Activated CD4-positive, alpha-beta T cell treated with anti-CD3 and anti-CD28 coated beads, Interleukin-2, amount 50 U/mL, for 48 hours (primary cell): ENCODE measurements around the gene AKAP6.
"Not testable (repeated sequence)": the region's sequence is repeated elsewhere in the genome, so short reads cannot be mapped to it uniquely, and the experiment has no call there.

Experiments
- DNase-seq, 2 experiments: peaks; one replicate each; pipeline ENCODE4 v3.0.0-alpha.2; 2020

The AKAP6 gene

GRCh38 chr14:32545506-32546210 lies 216.6 kb downstream of the AKAP6 start:
- no peak for DNase-seq

GRCh38 chr14:32546246-32546645 lies 217.1 kb downstream of the AKAP6 start:
- no peak for DNase-seq

DNA sequence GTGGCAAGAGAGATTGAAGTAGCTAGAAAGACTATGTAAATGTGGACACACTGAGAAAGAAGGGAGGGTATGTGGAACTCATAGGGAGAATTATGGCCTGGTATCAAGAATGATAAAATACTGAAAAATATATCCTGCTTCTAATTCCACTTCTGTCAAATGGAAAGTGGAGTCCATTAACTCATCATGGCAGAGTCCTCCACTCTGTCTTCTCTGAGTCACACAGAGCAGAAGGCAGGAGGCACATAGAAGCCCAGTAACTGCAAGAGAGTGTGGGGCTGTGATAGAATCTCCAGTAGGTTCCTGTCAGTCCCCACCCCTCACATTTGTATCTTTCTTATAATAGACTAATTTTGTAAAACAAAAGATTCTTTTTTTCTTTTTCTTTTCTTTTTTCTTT lies 223.7 kb downstream of the AKAP6 start:
- DNase-seq: no peak

- DNase-seq: no peak
Observed at GRCh38 chr14:32559048-32559447, 229.9 kb downstream of the AKAP6 start.

- DNase-seq: no peak
Observed at GRCh38 chr14:32559590-32559989, 230.5 kb downstream of the AKAP6 start.

DNA sequence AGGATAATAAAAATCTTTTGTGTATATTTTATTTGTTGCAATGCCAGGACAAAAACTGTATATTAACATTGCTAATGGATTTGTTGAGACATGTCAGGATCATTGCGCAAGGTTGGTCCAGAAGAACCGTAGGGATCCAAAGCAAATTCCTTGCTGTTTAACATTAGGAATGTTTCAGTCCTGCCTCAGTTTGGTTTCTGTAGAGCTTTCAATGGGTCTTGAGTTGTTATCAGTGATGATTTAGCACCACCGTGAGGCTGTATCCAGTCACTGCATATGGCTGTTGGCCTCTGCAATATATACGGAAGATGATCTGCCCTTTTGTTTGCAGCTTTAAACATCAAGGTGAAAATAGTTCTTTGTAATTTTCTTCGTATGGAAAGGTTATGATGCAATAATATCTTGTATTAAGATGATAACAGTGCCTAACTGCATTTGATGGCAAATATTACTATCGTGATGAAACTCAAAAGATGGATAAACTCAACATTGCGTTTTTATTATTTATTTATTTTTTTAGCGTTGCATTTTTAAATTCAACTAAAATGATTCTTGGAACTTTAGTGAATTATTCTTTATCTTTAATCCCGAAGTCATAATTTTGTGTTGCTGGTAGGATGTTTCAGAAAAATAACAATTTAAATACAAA lies 231.2 kb downstream of the AKAP6 start:
- peak; percentile 7 to 26 for DNase-seq

DNA sequence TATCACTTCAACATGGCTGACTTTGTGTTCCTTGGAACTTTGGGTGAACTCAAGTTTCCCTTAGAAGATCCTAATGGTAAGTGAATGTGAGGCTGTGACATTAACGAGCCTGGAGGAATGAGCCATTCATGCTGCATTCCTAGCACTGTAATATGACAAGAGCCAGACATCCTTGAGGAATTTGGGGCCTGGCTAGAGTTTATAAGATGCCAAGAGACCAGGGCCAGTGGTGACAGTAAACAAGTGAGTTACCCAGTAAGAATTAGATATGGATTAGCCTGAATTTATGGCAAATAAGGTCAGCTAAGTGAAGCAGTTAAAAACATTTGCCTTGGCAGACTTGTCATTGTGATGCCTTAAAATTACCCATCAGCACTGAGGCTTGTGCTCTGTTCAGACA lies 232.4 kb downstream of the AKAP6 start:
- DNase-seq: no peak

DNA sequence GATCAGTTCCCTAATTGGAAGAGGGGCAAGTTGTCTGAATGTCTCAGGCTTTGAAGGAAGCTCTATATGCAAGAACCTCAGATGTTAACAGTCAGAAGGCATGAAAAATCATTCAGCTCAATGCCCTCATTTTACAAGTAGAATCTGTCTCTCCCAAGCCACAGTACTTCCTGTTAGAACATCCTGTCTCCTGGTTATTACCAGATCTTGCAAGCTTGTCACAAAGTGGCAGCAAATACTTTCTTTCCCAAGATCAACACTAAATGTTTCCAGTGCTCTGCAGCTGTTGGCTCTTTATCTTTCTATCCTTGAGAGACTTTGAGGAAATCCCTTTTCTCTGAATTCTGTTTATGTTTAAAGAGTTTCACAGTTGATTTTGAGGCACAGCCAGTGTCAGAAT lies 235.5 kb downstream of the AKAP6 start:
- DNase-seq: no peak

DNA sequence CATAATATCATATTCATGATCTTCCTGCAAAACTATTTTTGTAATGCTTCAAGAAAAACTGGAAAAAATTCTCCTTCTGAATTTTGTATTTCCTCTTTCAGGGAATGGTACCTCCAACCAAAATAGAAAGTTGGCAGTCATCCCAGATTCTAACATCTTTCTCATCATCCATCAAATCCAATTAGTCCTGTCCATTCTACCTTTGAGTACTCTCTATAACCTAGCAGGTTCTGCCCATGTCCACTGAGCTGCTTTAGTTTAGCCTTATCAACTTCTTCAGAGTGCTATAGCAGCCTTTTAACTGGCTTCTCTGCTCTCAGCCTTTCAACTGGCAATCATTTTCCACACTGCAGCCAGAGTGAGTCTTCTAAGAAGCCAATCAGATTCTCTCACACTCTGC lies 236.2 kb downstream of the AKAP6 start:
- DNase-seq: no peak

GRCh38 chr14:32567543-32568384 lies 238.7 kb downstream of the AKAP6 start:
- DNase-seq: no peak

DNA sequence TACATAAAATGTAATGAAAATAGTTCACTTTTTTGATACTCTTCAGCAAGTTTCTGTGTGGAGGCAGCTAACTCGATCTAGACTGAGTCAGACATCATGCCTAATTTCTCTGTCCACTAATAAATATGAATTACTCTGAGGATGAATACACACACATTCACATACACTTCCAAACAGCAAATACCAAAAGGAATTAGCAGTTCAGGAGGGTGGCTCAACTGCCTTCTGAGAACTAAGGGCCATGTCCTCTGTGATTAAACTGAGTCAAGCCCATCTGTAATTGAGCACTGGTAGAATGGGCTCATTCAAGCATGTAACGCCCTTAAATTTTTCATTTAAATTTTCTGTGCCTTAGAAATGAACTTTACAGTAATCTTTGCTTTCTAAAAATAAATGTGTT lies 242.5 kb downstream of the AKAP6 start:
- no peak for DNase-seq

- DNase-seq: no peak
Observed at GRCh38 chr14:32571995-32572866, 243.1 kb downstream of the AKAP6 start.

DNA sequence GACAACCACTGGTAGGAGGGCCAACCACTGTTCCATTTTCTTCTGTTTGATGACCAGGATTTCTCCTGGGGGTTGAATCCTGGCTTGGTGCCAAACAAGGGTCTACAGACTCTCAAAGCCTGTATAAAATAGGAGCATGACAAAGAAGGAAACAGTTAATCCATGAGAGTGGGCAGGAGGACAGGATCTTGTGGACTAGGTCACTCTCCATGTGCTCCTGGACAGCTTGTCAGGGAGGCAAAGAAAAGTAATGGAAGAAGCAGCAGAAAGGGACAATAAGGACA lies 243.7 kb downstream of the AKAP6 start:
- DNase-seq: no peak

GRCh38 chr14:32574269-32574668 lies 245.2 kb downstream of the AKAP6 start:
- no peak for DNase-seq

DNA sequence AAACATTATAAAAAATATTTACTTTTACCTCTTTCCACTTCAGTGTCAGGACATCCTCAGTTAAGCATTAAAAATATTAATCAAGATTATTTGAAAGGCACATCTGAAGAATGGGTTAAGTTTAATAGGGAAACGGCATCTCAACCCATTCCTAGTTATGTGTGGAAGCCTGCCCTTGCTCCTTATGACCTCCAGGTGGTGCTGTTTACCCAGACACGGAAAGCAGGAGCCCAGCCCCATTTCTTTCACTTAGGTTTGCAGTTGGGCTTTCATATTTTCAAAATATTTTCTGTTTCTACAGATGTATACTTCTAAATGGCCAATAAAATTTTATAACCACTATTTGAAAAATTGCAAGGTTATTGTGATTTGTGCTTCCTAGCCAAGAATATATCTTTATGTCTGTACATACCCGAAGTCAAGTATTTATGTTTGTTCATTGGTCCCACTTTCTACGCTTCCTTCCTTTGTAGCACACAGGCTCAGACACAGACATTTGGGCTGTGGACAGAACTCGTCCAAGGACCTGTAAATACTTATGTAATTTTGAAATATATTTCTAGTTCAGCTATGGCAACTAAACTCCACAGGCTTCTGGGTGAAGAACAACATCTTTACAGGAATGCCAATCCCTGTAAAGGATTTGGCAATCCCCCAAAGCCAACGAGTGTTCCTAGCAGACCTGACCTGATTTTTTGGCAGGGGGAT lies 247.1 kb downstream of the AKAP6 start:
- peak; percentile 11 to 23 for DNase-seq

DNA sequence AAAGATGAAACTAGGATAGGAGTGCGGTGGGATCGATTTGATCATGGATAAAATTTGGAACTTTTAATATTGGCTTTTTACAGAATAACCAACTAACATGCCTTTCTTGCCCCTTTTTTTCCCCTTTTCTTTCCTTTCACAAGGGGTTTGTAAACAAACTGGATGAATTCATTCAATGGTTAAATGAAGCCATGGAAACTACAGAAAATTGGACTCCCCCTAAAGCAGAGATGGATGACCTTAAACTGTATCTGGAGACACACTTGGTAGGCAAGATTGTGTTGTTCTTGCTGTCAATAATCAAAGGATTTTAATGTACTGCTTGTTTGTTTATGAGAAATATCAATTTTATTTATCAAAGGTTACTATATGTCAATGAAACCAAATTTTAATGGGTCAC lies 247.9 kb downstream of the AKAP6 start:
- no peak for DNase-seq

DNA sequence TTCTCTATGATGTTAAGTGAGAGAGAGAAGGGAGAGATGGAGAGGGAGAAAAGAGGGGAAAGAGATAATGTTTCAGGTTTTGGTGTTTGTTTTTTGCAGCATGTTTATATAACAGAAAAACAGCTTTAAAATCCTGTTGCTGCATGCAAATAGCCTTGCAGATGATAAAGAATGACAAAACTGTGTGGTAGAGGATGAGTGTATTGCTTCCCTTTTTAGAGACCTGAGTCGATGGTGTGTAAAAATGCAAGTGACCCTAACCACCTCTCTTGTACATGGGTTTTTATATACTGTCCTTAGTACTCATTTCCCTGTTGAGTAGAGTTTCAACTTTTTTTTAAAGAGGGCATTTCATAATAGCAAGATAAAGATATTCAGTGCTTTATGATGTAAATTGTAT lies 249.1 kb downstream of the AKAP6 start:
- DNase-seq: no peak

GRCh38 chr14:32583427-32583826 lies 254.3 kb downstream of the AKAP6 start:
- DNase-seq: not testable (repeated sequence)

DNA sequence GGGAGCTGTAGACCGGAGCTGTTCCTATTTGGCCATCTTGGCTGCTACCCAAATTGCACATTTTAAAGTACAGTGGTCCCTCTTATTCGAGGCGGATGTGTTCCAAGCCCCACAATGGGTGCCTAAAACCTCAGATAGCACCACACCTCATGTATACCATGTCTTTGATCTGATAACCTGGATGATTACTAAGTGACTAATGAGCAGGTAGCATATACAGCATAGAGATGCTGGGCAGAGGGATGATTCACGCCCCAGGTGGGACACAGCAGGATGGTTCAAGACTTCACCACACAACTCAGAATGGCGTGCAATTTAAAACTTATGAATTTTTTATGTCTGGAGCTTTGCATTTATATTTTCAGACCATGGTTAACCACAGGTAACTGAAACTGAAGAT lies 255.0 kb downstream of the AKAP6 start:
- no peak for DNase-seq

DNA sequence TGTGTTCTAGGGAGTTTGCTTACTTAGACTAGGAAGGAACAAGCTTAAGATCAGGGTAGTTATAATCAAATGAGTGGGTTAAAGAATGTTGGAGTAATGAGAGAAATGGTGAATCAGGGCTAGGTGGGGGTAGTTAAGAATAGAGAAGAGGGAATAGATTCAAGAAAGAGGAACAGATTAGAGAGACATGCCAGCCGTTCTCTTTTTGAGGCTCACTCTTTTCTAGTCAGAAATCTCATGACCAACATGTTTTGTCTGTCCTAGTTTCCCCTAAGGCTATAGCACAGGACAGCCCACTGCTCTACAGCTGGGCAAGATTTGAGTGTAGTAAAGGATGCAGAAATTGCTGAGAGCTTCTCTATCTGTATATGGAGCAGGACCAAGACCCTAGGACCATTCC lies 258.4 kb downstream of the AKAP6 start:
- DNase-seq: no peak

DNA sequence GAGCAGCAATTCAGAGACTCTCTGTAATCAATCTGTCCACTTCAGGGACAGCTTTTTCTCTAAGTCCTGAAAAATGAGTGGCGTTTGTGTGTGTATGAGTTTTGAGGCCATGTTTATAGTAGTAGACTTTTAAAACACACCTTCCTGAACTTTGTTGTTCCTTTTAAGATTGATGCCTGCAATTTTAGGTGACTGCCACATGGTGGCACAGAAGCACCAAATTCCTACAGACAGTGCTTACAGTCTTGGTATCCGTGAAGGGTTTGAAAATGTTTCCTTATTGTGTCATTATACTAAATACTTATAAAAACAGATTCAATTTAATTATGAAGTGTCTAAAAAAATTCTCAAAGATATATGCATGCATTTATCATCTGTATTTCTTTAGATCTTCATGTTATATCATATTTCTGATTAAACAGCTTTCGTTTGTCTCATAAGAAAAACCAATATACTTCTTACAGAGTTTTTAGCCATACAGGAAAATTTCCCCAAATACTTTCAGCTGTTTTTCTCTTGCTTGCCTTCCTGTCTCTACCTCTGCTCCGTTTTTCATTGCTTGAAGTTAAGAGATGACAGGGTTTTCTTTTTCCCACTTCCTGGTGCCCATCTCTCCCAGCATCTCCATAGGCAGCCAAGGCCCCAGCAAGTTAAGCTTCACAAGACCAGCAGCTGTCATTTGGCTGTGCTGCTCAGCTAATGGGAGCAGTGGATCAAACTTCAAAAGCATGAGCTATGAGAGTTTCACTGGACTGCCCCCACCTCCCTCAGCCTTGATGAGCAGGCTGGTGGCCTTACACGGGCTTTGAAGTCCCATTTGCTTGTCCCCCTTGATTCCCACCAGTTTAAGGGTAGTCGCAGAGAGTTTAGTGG lies 259.6 kb downstream of the AKAP6 start:
- no peak for DNase-seq
